PFSK-1 (cell line): Measurements from ENCODE around the gene ZNF407.

ENCODE experiments used
- FOXP2 ChIP-seq: optimal IDR thresholded peaks from 2 replicates; pipeline ENCODE3; 2011; ENCODE audit warnings: borderline replicate concordance, control low read depth, inconsistent platforms; ENCODE audit not compliant: insufficient read depth; ENCODE audit errors: extremely low read length, extremely low read depth
- POLR2AphosphoS5 ChIP-seq: IDR thresholded peaks from 2 replicates; pipeline ENCODE4 v1.6.1; 2012; ENCODE audit warnings: low read depth, mild to moderate bottlenecking, control low read depth, low read length, moderate library complexity
- SIN3A ChIP-seq: IDR thresholded peaks from 2 replicates; pipeline ENCODE4 v1.6.1; 2012; ENCODE audit warnings: mild to moderate bottlenecking, low read length, moderate library complexity, borderline replicate concordance; ENCODE audit not compliant: insufficient read depth
- TAF1 ChIP-seq: IDR thresholded peaks from 2 replicates; pipeline ENCODE4 v1.6.1; 2012; ENCODE audit warnings: low read length, control low read depth, borderline replicate concordance; ENCODE audit not compliant: insufficient read depth
- TF ChIP-seq, protein P1 (sequence below), 2 experiments: IDR thresholded peaks; 2 replicates each; pipeline versions ENCODE4 v1.6.1 to v1.8.0; 2011 to 2012; ENCODE audit warnings: low read depth in 2 of 2, low read length in 2 of 2, control low read depth in 1 of 2, inconsistent platforms in 1 of 2, mild to moderate bottlenecking in 1 of 2, moderate library complexity in 1 of 2; ENCODE audit not compliant: insufficient read depth in 1 of 2

ZNF407 gene

DNA sequence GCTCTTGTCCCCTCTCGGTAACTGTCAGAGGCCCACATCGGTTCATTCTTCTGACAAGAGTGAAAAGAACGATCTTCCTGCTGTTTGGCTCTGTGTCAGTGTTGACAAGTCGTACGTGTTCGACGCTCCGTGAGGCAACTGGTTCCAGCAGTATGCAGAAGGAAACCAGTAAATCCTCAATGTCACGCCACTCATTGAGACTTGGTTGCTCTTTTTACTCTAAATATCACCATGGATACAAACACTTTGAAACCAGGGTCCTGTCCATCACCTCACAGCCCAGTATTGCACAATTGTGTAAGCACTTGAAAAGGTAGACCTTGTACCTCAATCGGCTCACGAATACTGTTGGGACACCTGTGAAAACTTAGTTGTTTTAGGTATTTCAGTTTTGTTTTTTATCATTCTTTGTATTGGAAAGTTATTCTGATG is 136.4 kb downstream of the ZNF407 start:
- TF ChIP-seq POLR2AphosphoS5: no peak
- no peak for TF ChIP-seq FOXP2
- TF ChIP-seq SIN3A: no peak
- TF ChIP-seq, protein P1, sequence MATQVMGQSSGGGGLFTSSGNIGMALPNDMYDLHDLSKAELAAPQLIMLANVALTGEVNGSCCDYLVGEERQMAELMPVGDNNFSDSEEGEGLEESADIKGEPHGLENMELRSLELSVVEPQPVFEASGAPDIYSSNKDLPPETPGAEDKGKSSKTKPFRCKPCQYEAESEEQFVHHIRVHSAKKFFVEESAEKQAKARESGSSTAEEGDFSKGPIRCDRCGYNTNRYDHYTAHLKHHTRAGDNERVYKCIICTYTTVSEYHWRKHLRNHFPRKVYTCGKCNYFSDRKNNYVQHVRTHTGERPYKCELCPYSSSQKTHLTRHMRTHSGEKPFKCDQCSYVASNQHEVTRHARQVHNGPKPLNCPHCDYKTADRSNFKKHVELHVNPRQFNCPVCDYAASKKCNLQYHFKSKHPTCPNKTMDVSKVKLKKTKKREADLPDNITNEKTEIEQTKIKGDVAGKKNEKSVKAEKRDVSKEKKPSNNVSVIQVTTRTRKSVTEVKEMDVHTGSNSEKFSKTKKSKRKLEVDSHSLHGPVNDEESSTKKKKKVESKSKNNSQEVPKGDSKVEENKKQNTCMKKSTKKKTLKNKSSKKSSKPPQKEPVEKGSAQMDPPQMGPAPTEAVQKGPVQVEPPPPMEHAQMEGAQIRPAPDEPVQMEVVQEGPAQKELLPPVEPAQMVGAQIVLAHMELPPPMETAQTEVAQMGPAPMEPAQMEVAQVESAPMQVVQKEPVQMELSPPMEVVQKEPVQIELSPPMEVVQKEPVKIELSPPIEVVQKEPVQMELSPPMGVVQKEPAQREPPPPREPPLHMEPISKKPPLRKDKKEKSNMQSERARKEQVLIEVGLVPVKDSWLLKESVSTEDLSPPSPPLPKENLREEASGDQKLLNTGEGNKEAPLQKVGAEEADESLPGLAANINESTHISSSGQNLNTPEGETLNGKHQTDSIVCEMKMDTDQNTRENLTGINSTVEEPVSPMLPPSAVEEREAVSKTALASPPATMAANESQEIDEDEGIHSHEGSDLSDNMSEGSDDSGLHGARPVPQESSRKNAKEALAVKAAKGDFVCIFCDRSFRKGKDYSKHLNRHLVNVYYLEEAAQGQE (IDR thresholded peaks at IDR 0.05; ENCODE audit: insufficient read depth in 1 of 2, low read depth in 2 of 2, low read length in 2 of 2): no peak
- no peak for TF ChIP-seq TAF1

DNA sequence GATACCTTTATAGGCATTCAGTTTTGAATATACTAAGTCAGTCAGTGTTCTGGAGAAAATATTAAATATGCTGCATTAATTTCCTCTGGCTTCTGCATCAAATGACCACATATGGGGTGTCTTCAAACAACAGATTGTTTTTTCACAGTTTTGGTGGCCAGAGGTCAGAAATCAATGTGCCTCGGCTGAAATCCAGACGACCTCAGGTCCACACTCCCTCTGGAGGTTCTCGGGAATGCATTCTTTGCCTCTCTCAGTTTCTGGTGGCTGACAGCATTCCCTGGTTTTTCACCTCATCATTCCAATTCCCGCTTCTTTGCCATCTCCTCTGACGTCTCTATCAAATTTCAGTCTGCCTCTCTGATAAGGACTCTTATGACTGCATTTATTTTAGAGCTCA is 142.3 kb downstream of the ZNF407 start:
- TF ChIP-seq, protein P1 (IDR thresholded peaks at IDR 0.05; ENCODE audit: insufficient read depth in 1 of 2, low read depth in 2 of 2, low read length in 2 of 2): no peak
- no peak for TF ChIP-seq SIN3A
- TF ChIP-seq TAF1: no peak
- TF ChIP-seq POLR2AphosphoS5: no peak
- no peak for TF ChIP-seq FOXP2

DNA sequence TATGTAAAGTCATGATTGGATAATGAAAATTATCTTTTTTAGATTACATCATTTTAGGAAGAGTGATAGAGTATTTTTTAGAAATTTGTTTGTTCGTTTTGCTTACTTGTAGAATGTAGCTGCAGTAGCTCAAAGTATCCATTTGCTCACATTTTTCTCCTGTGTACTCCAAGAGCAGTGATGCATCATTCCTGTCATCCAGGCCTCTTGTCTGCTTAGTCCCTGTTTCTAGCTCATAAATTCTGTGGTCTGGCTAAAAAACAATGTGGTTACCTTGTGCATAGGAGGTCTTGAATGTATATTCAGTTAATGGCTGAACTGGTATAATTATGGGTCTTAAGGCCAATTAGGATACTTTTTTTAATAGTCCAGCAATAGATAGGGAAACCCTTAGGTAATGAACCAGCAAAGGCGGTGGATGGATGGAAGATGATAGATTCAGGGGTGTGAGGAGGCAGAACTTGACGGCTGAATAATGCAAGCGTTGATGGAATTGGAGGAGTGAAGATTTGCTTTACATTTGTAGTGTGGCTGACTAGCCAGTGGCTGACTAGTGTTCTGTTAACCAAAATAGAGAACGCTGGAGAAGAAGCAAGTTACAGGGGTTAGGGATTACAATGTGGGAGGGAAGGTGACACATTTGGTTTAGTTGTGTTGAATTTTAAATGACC is 145.0 kb downstream of the ZNF407 start:
- TF ChIP-seq, protein P1 (IDR thresholded peaks at IDR 0.05; ENCODE audit: insufficient read depth in 1 of 2, low read depth in 2 of 2, low read length in 2 of 2): no peak
- no peak for TF ChIP-seq TAF1
- TF ChIP-seq SIN3A: no peak
- TF ChIP-seq FOXP2: no peak
- no peak for TF ChIP-seq POLR2AphosphoS5

DNA sequence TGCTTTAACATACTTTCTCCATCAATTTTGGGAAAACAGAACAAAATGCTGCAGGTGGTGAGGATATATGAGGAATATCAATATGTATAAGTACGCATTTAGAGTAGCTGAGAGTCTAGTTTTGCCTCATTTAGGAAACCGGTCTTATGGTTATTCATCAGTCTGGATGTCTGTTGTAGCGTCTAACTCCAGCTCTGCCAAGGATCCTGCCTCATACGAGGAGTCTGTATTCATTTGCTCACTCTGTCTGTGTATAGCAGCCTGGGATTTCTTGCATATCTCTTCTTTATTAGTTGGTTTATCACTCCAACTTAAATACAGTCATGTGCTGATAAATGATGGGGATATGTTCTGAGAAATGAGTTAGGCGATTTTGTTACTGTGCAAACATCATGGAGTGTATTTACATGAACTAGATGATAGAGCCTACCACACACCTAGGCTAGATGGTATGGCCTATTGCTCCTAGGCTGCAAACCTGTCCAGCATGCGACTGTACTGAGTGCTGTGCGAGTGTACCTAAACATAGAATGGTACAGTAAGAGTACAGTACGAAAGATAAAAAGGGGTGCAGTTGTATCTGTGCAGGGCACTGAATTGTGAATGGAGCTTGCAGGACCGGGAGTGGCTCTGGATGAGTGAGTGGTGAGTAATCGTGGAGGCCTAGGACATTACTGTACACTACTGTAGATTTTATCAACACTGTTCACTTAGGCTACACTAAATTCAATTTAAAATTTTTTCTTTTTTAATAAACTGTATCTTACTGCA is 148.1 kb downstream of the ZNF407 start:
- TF ChIP-seq SIN3A (no peak), POLR2AphosphoS5 (no peak), FOXP2 (no peak), TAF1 (no peak)
- TF ChIP-seq, protein P1 (IDR thresholded peaks at IDR 0.05; ENCODE audit: insufficient read depth in 1 of 2, low read depth in 2 of 2, low read length in 2 of 2): no peak

DNA sequence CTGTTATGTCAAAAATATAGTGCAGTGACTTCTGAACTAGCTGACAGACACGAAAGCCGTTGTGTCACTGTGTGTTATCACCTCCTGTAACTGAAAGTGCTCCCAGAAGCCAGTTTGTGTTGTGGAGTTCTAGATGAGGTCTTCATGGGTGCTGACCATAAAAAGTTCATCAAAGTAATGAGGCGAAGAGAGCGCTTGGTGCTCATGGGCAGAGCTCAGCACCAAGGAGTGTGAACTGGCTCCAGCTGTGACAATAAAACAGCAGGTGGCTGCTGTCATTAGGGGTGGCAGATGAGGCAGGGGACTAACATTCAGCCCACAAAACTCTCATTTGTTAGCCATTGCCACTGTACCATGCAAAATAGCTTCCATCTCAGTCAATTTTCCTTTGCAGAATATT is 151.1 kb downstream of the ZNF407 start:
- TF ChIP-seq POLR2AphosphoS5 (no peak), SIN3A (no peak), TAF1 (no peak), FOXP2 (no peak)
- TF ChIP-seq, protein P1 (IDR thresholded peaks at IDR 0.05; ENCODE audit: insufficient read depth in 1 of 2, low read depth in 2 of 2, low read length in 2 of 2): no peak
